Activated T-helper 17 cell treated with anti-CD3 and anti-CD28 coated beads, Interleukin-2, amount 50 U/mL, for 72 hours (primary cell): ENCODE measurements around the gene PKP4. TPM values are rescaled to one million over a fixed set of nuclear protein-coding genes. Genes with fewer than 3 reads are reported as not detected.

Experiments used
- ATAC-seq: fragments of 150-1000 bp; cut with Tn5 transposase; replicated peaks from 2 replicates; pipeline ENCODE4 v1.10.0; 2021; ENCODE audit warnings: mild to moderate bottlenecking, moderate library complexity
- H3K27ac Mint-ChIP-seq: one replicate; pipeline ENCODE4 v1.8.0; 2022; ENCODE audit warnings: mixed read lengths
- H3K27me3 Mint-ChIP-seq: one replicate; pipeline ENCODE4 v1.8.0; 2022; ENCODE audit warnings: mixed read lengths
- H3K36me3 Mint-ChIP-seq: one replicate; pipeline ENCODE4 v1.8.0; 2022; ENCODE audit warnings: low read depth, mild to moderate bottlenecking, mixed read lengths
- H3K4me1 Mint-ChIP-seq: one replicate; pipeline ENCODE4 v1.8.0; 2022; ENCODE audit warnings: mixed read lengths
- H3K4me3 Mint-ChIP-seq: one replicate; pipeline ENCODE4 v1.8.0; 2022; ENCODE audit warnings: mild to moderate bottlenecking, mixed read lengths
- H3K9me3 Mint-ChIP-seq: one replicate; pipeline ENCODE4 v1.8.0; 2022; ENCODE audit warnings: mixed read lengths
- total RNA-seq, 2 donors: library from RNA; stranded (reverse); gene quantifications; one replicate each; pipeline ENCODE4 v1.2.3, GENCODE V29; 2022

PKP4 gene
- total RNA-seq, 2 donors from 2014 or later, result 24.0 to 35.0 TPM

- no peak for ATAC-seq
- H3K4me3 Mint-ChIP-seq, result no peak overlapping the region
These were observed 142.9 kb downstream of the PKP4 start for GRCh38 chr2:158599609-158600008.

GRCh38 chr2:158600155-158600802 is 143.5 kb downstream of the PKP4 start:
- no peaks in the 10 kb centered on the region for H3K9me3 Mint-ChIP-seq
- H3K27me3 Mint-ChIP-seq, result no peaks in the 10 kb centered on the region
- H3K4me1 Mint-ChIP-seq, result no peaks in the 10 kb centered on the region
- no peaks in the 10 kb centered on the region for H3K36me3 Mint-ChIP-seq
- no peak overlapping the region for H3K4me3 Mint-ChIP-seq
- H3K27ac Mint-ChIP-seq, result no peak overlapping the region
- no peak for ATAC-seq

More at GRCh38 chr2:158599609-158600008, 142.9 kb downstream of the PKP4 start:
- no peaks in the 10 kb centered on the region for H3K36me3 Mint-ChIP-seq
- H3K9me3 Mint-ChIP-seq, result no peaks in the 10 kb centered on the region
- H3K4me1 Mint-ChIP-seq, result no peaks in the 10 kb centered on the region
- no peaks in the 10 kb centered on the region for H3K27me3 Mint-ChIP-seq
- H3K27ac Mint-ChIP-seq, result no peak overlapping the region

GRCh38 chr2:158602027-158602426 is 145.3 kb downstream of the PKP4 start:
- Mint-ChIP-seq H3K4me1 (no peaks in the 10 kb centered on the region), H3K36me3 (no peaks in the 10 kb centered on the region), H3K9me3 (no peaks in the 10 kb centered on the region), H3K27ac (no peak overlapping the region), H3K27me3 (no peaks in the 10 kb centered on the region), H3K4me3 (no peak overlapping the region)
- ATAC-seq, result no peak

GRCh38 chr2:158603205-158603604 is 146.5 kb downstream of the PKP4 start:
- Mint-ChIP-seq H3K27ac (no peak overlapping the region), H3K27me3 (no peaks in the 10 kb centered on the region), H3K36me3 (no peaks in the 10 kb centered on the region), H3K4me1 (no peaks in the 10 kb centered on the region), H3K9me3 (no peaks in the 10 kb centered on the region), H3K4me3 (no peak overlapping the region)
- no peak for ATAC-seq

- Mint-ChIP-seq H3K9me3 (no peaks in the 10 kb centered on the region), H3K27ac (no peak overlapping the region), H3K4me3 (no peak overlapping the region), H3K36me3 (no peaks in the 10 kb centered on the region), H3K4me1 (no peaks in the 10 kb centered on the region), H3K27me3 (no peaks in the 10 kb centered on the region)
- no peak for ATAC-seq
These were observed 147.2 kb downstream of the PKP4 start for GRCh38 chr2:158603986-158604385.

GRCh38 chr2:158610059-158610458 is 153.3 kb downstream of the PKP4 start:
- Mint-ChIP-seq H3K27me3 (no peaks in the 10 kb centered on the region), H3K4me1 (no peaks in the 10 kb centered on the region), H3K27ac (no peak overlapping the region), H3K36me3 (peaks cover 4% of the 10 kb centered on the region), H3K9me3 (no peaks in the 10 kb centered on the region), H3K4me3 (no peak overlapping the region)
- ATAC-seq, result no peak

GRCh38 chr2:158616480-158617000 is 159.8 kb downstream of the PKP4 start:
- no peak overlapping the region for H3K4me3 Mint-ChIP-seq
- H3K36me3 Mint-ChIP-seq, result peaks cover 14% of the 10 kb centered on the region
- no peak for ATAC-seq
- H3K27me3 Mint-ChIP-seq, result no peaks in the 10 kb centered on the region
- no peak overlapping the region for H3K27ac Mint-ChIP-seq
- H3K9me3 Mint-ChIP-seq, result no peaks in the 10 kb centered on the region
- no peaks in the 10 kb centered on the region for H3K4me1 Mint-ChIP-seq

GRCh38 chr2:158618891-158619490 is 162.2 kb downstream of the PKP4 start:
- no peak overlapping the region for H3K4me3 Mint-ChIP-seq
- peaks cover 33% of the 10 kb centered on the region for H3K36me3 Mint-ChIP-seq

GRCh38 chr2:158619496-158619895 is 162.7 kb downstream of the PKP4 start:
- Mint-ChIP-seq H3K4me3 (no peak overlapping the region), H3K36me3 (peaks cover 35% of the 10 kb centered on the region), H3K4me1 (no peaks in the 10 kb centered on the region), H3K27ac (no peak overlapping the region), H3K9me3 (no peaks in the 10 kb centered on the region), H3K27me3 (no peaks in the 10 kb centered on the region)
- no peak for ATAC-seq

More at GRCh38 chr2:158618891-158619490, 162.2 kb downstream of the PKP4 start:
- Mint-ChIP-seq H3K9me3 (no peaks in the 10 kb centered on the region), H3K27ac (no peak overlapping the region), H3K4me1 (no peaks in the 10 kb centered on the region), H3K27me3 (no peaks in the 10 kb centered on the region)
- no peak for ATAC-seq

- Mint-ChIP-seq H3K4me3 (no peak overlapping the region), H3K4me1 (no peaks in the 10 kb centered on the region), H3K9me3 (no peaks in the 10 kb centered on the region), H3K27ac (no peak overlapping the region), H3K27me3 (no peaks in the 10 kb centered on the region), H3K36me3 (peaks cover 47% of the 10 kb centered on the region)
- ATAC-seq, result no peak
These were observed 163.9 kb downstream of the PKP4 start for GRCh38 chr2:158620656-158621055.

- Mint-ChIP-seq H3K4me1 (no peaks in the 10 kb centered on the region), H3K9me3 (no peaks in the 10 kb centered on the region)
These were observed 167.4 kb downstream of the PKP4 start for GRCh38 chr2:158624071-158624667.

GRCh38 chr2:158624961-158625360 is 168.2 kb downstream of the PKP4 start:
- ATAC-seq, result no peak
- no peaks in the 10 kb centered on the region for H3K27me3 Mint-ChIP-seq
- H3K36me3 Mint-ChIP-seq, result peaks cover 54% of the 10 kb centered on the region
- no peak overlapping the region for H3K4me3 Mint-ChIP-seq
- no peak overlapping the region for H3K27ac Mint-ChIP-seq
- H3K4me1 Mint-ChIP-seq, result no peaks in the 10 kb centered on the region
- H3K9me3 Mint-ChIP-seq, result no peaks in the 10 kb centered on the region

More at GRCh38 chr2:158624071-158624667, 167.4 kb downstream of the PKP4 start:
- peaks cover 49% of the 10 kb centered on the region for H3K36me3 Mint-ChIP-seq
- no peak overlapping the region for H3K4me3 Mint-ChIP-seq
- no peak overlapping the region for H3K27ac Mint-ChIP-seq
- no peaks in the 10 kb centered on the region for H3K27me3 Mint-ChIP-seq
- ATAC-seq, result no peak

- Mint-ChIP-seq H3K4me1 (no peaks in the 10 kb centered on the region), H3K4me3 (no peak overlapping the region), H3K27me3 (no peaks in the 10 kb centered on the region), H3K9me3 (no peaks in the 10 kb centered on the region), H3K36me3 (peaks cover 41% of the 10 kb centered on the region), H3K27ac (no peak overlapping the region)
- ATAC-seq, result no peak
These were observed 172.4 kb downstream of the PKP4 start for GRCh38 chr2:158629116-158629515.

GRCh38 chr2:158633261-158633660 is 176.5 kb downstream of the PKP4 start:
- ATAC-seq, result no peak
- H3K9me3 Mint-ChIP-seq, result no peaks in the 10 kb centered on the region
- H3K27me3 Mint-ChIP-seq, result no peaks in the 10 kb centered on the region

GRCh38 chr2:158634627-158635026 is 177.9 kb downstream of the PKP4 start:
- Mint-ChIP-seq H3K27ac (no peak overlapping the region), H3K4me1 (no peaks in the 10 kb centered on the region), H3K4me3 (no peak overlapping the region), H3K9me3 (no peaks in the 10 kb centered on the region), H3K27me3 (no peaks in the 10 kb centered on the region), H3K36me3 (peaks cover 50% of the 10 kb centered on the region)
- no peak for ATAC-seq

More at GRCh38 chr2:158633261-158633660, 176.5 kb downstream of the PKP4 start:
- no peaks in the 10 kb centered on the region for H3K4me1 Mint-ChIP-seq
- H3K4me3 Mint-ChIP-seq, result no peak overlapping the region
- H3K27ac Mint-ChIP-seq, result no peak overlapping the region
- peaks cover 56% of the 10 kb centered on the region for H3K36me3 Mint-ChIP-seq
